A549 (cell line): ENCODE results near the gene KMT2C. TPM values are rescaled to one million over a fixed set of nuclear protein-coding genes. Genes with fewer than 3 reads are reported as not detected.

ENCODE experiments used
- ATAC-seq, 2 experiments: fragments of 200-7000 bp in 1 of 2; fragments of >200 bp in 1 of 2; cut with Nextera tagmentation in 1 of 2; cut with Tn5 transposase in 1 of 2; 3 replicates each; pipeline versions ENCODE4 v1.8.0 to v1.9.1; 2018 to 2020; ENCODE audit warnings: mild to moderate bottlenecking in 1 of 2, moderate library complexity in 1 of 2
- CTCF ChIA-PET: fragments of 300-600 bp; sonication (Branson Sonifier 250); formaldehyde crosslinking; extraction: SDS; loops from one replicate; lab custom pipeline; 2021; ENCODE audit warnings: antibody characterized with exemption, inconsistent platforms; lab: Yijun Ruan, JAX
- POLR2A ChIA-PET: fragments of 350-600 bp; formaldehyde crosslinking; extraction: SDS; loops from one replicate; lab custom pipeline; 2021; ENCODE audit warnings: antibody characterized with exemption, inconsistent platforms; lab: Yijun Ruan, JAX
- DNase-seq, 2 experiments: peaks; one replicate each; pipeline versions ENCODE4 v3.0.0 to v3.0.0-alpha.2; 2011 to 2016; ENCODE audit warnings: low read depth in 1 of 2, low spot score in 1 of 2
- FAIRE-seq: peaks from 2 replicates; lab custom pipeline; 2011; peaks lifted over from hg19 to GRCh38; lab: Jason Lieb, UNC
- H3K27ac ChIP-seq, 2 experiments: fragments of >200 bp; sonication (Bioruptor Twin); formaldehyde crosslinking; 3 replicates each; pipeline ENCODE4 v1.5.1; 2016 to 2017
- H3K4me1 ChIP-seq: fragments of >200 bp; sonication (Bioruptor Twin); formaldehyde crosslinking; 3 replicates; pipeline ENCODE4 v1.6.1; 2016
- H3K4me2 ChIP-seq: fragments of >200 bp; sonication (Bioruptor Twin); formaldehyde crosslinking; 3 replicates; pipeline ENCODE4 v1.6.1; 2016
- H3K4me3 ChIP-seq: fragments of >200 bp; sonication (Bioruptor Twin); formaldehyde crosslinking; 3 replicates; pipeline ENCODE4 v1.5.1; 2016
- H3K9me3 ChIP-seq: fragments of >200 bp; sonication (Bioruptor Twin); formaldehyde crosslinking; 3 replicates; pipeline ENCODE4 v1.6.1; 2016
- CBX2 ChIP-seq: fragments of 200-600 bp; sonication (generic); IDR thresholded peaks from 2 replicates; pipeline ENCODE4 v1.6.1; 2016; ENCODE audit warnings: low read depth, mild to moderate bottlenecking, borderline replicate concordance
- CHD4 ChIP-seq: fragments of 200-600 bp; sonication (generic); IDR thresholded peaks from 2 replicates; pipeline ENCODE4 v1.6.1; 2016; ENCODE audit warnings: antibody characterized with exemption, mild to moderate bottlenecking, borderline replicate concordance
- EHF ChIP-seq: fragments of 250-450 bp; sonication (Bioruptor Pico); IDR thresholded peaks from 2 replicates; pipeline ENCODE4 v1.5.0; 2020; ENCODE audit warnings: mild to moderate bottlenecking
- EHMT2 ChIP-seq: fragments of 200-600 bp; sonication (generic); IDR thresholded peaks from 2 replicates; pipeline ENCODE4 v1.6.1; 2016; ENCODE audit warnings: antibody characterized with exemption, low read depth, mild to moderate bottlenecking, moderate library complexity
- FOSL2 ChIP-seq, 2 experiments: fragments of 450-650 bp in 1 of 2; fragments of >200 bp in 1 of 2; sonication (Bioruptor Twin) in 1 of 2; formaldehyde crosslinking; IDR thresholded peaks; 2 replicates each; pipeline versions ENCODE4 v1.5.0 to v1.6.1; 2016 to 2020; ENCODE audit warnings: mild to moderate bottlenecking in 1 of 2, moderate library complexity in 1 of 2
- FOXS1 ChIP-seq: fragments of 250-450 bp; sonication (Bioruptor Pico); IDR thresholded peaks from 2 replicates; pipeline ENCODE4 v1.5.0; 2020; ENCODE audit warnings: mild to moderate bottlenecking, moderate library complexity
- GATA3 ChIP-seq: IDR thresholded peaks from 2 replicates; pipeline ENCODE4 v1.6.1; 2012; ENCODE audit warnings: borderline replicate concordance
- HOXB5 ChIP-seq: fragments of 250-450 bp; sonication (Bioruptor Pico); IDR thresholded peaks from 2 replicates; pipeline ENCODE4 v1.5.0; 2020; ENCODE audit warnings: mild to moderate bottlenecking, moderate library complexity
- KDM5A ChIP-seq: fragments of 200-600 bp; sonication (generic); IDR thresholded peaks from 2 replicates; pipeline ENCODE4 v1.6.1; 2016; ENCODE audit warnings: antibody characterized with exemption, mild to moderate bottlenecking
- MAZ ChIP-seq: fragments of 150-350 bp; IDR thresholded peaks from 2 replicates; pipeline ENCODE4 v1.6.1; 2014; ENCODE audit warnings: antibody characterized with exemption, low read depth, low read length, borderline replicate concordance
- POLR2AphosphoS2 ChIP-seq: conservative IDR thresholded peaks from 2 replicates; pipeline ENCODE4 v1.6.1; 2012; ENCODE audit warnings: low read length, improper control_type of control experiment, inconsistent platforms
- RCOR1 ChIP-seq: fragments of 150-350 bp; IDR thresholded peaks from 2 replicates; pipeline ENCODE4 v1.6.1; 2014; ENCODE audit warnings: antibody characterized with exemption, low read length, low read depth
- SMC3 ChIP-seq: fragments of >200 bp; sonication (Bioruptor Twin); formaldehyde crosslinking; IDR thresholded peaks from 3 replicates; pipeline ENCODE4 v1.6.1; 2018; ENCODE audit warnings: inconsistent platforms
- ZC3H11A ChIP-seq: fragments of 450-650 bp; IDR thresholded peaks from 2 replicates; pipeline ENCODE4 v1.6.1; 2014; ENCODE audit warnings: antibody characterized with exemption, mild to moderate bottlenecking
- WGBS: methylation state at CpG from one replicate; pipeline ENCODE4 v1.1.6; 2017; ENCODE audit errors: missing lambda C conversion rate; 5-methylcytosine and 5-hydroxymethylcytosine counted together
- polyA plus RNA-seq, 4 experiments: library from polyadenylated mRNA; depleted of rRNA in 3 of 4; stranded (reverse); fragments of >200 nt; fragmentation: RNase III in 1 of 4; extraction: RNeasy Plus Mini Kit Qiagen cat#74134 plus additional on column Dnase treatment in 1 of 4; gene quantifications; 2 replicates in 3 of 4; 3 replicates in 1 of 4; pipeline ENCODE4 v1.2.3, GENCODE V29; 2011 to 2017
- TF ChIP-seq, protein P1 (sequence below): fragments of 450-650 bp; IDR thresholded peaks from 2 replicates; pipeline ENCODE4 v1.6.1; 2014; ENCODE audit warnings: antibody characterized with exemption
- TF ChIP-seq, protein P2 (sequence below): IDR thresholded peaks from 2 replicates; pipeline ENCODE4 v1.6.1; 2012; ENCODE audit warnings: low read depth, borderline replicate concordance
- TF ChIP-seq, protein P3 (sequence below): fragments of 150-350 bp; IDR thresholded peaks from 2 replicates; pipeline ENCODE4 v1.6.1; 2014; ENCODE audit warnings: low read depth, mild to moderate bottlenecking, low read length
- TF ChIP-seq, protein P4 (sequence below): fragments of 250-450 bp; sonication (Bioruptor Pico); IDR thresholded peaks from 2 replicates; pipeline ENCODE4 v1.5.0; 2020; ENCODE audit warnings: low read depth, mild to moderate bottlenecking, moderate library complexity

Gene KMT2C
- polyA plus RNA-seq, 2 of the 4 experiments (the other 2 are of a cell fraction): 4.2 to 13.1 TPM

DNA sequence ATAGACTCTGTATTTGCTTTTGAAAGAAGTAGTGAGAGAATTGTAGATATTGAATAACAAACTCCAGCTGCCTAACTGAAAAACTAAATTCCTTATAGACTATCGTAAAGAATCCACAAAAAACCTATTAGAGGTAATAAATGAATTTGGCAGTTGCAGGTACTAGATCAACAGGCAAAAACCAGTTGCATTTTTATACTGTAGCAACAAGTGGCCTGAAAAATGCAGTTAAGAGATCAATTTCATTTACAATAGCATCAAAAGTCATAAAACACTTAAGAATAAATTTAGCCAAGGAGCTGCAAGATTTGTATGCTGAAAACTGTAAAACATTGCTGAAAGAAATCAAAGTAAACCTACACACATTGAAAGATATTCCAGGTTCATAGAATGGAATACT lies 340.0 kb downstream of the KMT2C start:
- 100% methylated on average over 1 of the region's 1 CpG for WGBS
- TF ChIP-seq EHMT2: no peak
- no peak for TF ChIP-seq MAZ
- no peak for TF ChIP-seq CHD4
- TF ChIP-seq, protein P1, sequence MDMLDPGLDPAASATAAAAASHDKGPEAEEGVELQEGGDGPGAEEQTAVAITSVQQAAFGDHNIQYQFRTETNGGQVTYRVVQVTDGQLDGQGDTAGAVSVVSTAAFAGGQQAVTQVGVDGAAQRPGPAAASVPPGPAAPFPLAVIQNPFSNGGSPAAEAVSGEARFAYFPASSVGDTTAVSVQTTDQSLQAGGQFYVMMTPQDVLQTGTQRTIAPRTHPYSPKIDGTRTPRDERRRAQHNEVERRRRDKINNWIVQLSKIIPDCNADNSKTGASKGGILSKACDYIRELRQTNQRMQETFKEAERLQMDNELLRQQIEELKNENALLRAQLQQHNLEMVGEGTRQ: no peak
- TF ChIP-seq CBX2: no peak
- no peak for TF ChIP-seq ZC3H11A
- no peak for TF ChIP-seq SMC3
- TF ChIP-seq, protein P2, sequence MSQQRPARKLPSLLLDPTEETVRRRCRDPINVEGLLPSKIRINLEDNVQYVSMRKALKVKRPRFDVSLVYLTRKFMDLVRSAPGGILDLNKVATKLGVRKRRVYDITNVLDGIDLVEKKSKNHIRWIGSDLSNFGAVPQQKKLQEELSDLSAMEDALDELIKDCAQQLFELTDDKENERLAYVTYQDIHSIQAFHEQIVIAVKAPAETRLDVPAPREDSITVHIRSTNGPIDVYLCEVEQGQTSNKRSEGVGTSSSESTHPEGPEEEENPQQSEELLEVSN: no peak
- no peak for TF ChIP-seq FOSL2 (IDR thresholded peaks at IDR 0.05)
- TF ChIP-seq FOSL2 (CRISPR knock-in tag; IDR thresholded peaks at IDR 0.05): no peak
- no peak for TF ChIP-seq RCOR1
- no peak for TF ChIP-seq HOXB5 (CRISPR knock-in tag)
- TF ChIP-seq EHF (CRISPR knock-in tag): no peak
- TF ChIP-seq, protein P3, sequence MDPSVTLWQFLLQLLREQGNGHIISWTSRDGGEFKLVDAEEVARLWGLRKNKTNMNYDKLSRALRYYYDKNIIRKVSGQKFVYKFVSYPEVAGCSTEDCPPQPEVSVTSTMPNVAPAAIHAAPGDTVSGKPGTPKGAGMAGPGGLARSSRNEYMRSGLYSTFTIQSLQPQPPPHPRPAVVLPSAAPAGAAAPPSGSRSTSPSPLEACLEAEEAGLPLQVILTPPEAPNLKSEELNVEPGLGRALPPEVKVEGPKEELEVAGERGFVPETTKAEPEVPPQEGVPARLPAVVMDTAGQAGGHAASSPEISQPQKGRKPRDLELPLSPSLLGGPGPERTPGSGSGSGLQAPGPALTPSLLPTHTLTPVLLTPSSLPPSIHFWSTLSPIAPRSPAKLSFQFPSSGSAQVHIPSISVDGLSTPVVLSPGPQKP: no peak
- no peak for TF ChIP-seq KDM5A
- TF ChIP-seq, protein P4, sequence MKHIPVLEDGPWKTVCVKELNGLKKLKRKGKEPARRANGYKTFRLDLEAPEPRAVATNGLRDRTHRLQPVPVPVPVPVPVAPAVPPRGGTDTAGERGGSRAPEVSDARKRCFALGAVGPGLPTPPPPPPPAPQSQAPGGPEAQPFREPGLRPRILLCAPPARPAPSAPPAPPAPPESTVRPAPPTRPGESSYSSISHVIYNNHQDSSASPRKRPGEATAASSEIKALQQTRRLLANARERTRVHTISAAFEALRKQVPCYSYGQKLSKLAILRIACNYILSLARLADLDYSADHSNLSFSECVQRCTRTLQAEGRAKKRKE: no peak
- no peak for TF ChIP-seq FOXS1
- no peak for ATAC-seq
- Histone ChIP-seq H3K4me3 (no peak overlapping the region), H3K4me2 (no peak overlapping the region), H3K9me3 (no peaks in the 10 kb centered on the region), H3K4me1 (no peaks in the 10 kb centered on the region), H3K27ac (no peak overlapping the region)
- no peak for DNase-seq
- CTCF ChIA-PET: no interaction called here
- no peak for FAIRE-seq
- POLR2A ChIA-PET: no interaction called here

DNA sequence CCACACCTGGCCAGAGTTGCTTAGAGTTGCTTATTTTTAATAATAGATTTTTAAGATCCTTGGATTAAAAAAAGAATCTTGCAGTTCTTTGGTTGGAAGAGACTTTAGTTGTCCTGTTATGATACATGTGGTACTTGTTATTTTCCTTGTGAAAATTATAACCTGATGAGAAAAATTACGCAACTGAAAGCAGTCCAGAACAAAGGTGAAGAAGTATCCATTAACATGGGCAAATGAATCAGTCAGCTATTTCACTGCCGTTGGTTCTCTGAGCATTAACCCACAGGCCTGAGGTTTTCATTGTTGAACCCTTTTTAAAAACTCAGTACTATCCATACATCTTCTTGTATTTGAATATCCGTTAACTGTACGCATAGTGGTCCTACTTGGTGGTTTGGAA lies 342.1 kb downstream of the KMT2C start:
- ATAC-seq: no peak

DNA sequence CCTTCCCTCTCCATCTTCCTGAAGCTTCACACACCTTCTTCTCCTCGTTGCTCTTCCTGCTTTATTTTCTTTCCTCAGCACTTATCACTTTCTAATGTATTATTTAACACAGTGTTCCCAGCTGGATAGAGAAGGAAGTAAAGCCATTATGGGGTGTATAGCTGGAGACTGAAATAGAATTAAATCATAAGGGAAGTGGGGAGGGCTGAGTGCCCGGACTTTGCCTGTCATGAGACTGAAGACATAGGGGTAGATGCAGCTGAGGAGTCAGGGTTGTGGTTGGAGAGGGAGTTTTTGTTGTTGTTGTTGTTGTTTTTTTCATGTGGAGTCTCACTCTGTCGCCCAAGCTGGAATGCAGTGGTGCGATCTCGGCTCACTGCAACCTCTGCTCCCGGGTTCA lies 345.1 kb downstream of the KMT2C start:
- CTCF ChIA-PET: no interaction called here

More for the DNA sequence above, 342.1 kb downstream of the KMT2C start:
- 86% methylated on average over 4 of the region's 4 CpGs for WGBS
- no peak for TF ChIP-seq POLR2AphosphoS2
- POLR2A ChIA-PET: no interaction called here
- Histone ChIP-seq H3K4me2 (no peak overlapping the region), H3K27ac (no peak overlapping the region), H3K9me3 (peaks cover 10% of the 10 kb centered on the region), H3K4me3 (no peak overlapping the region), H3K4me1 (no peaks in the 10 kb centered on the region)
- FAIRE-seq: no peak
- DNase-seq: no peak
- CTCF ChIA-PET: interaction anchor here (0.5 kb wide), 1 partner anchor 34 kb away, joined by 3 read pairs; no protein-coding TSS in a partner anchor

More for the DNA sequence above, 345.1 kb downstream of the KMT2C start:
- H3K4me1 ChIP-seq: no peaks in the 10 kb centered on the region
- TF ChIP-seq POLR2AphosphoS2: no peak
- no peak for TF ChIP-seq GATA3
- TF ChIP-seq, protein P4: no peak
- TF ChIP-seq, all 56 proteins: peak for 0
- no peak for ATAC-seq
- no peak overlapping the region for H3K27ac ChIP-seq
- H3K4me2 ChIP-seq: no peak overlapping the region
- H3K4me3 ChIP-seq: no peak overlapping the region
- 93% methylated on average over 6 of the region's 6 CpGs for WGBS
- DNase-seq: no peak
- POLR2A ChIA-PET: no interaction called here
- H3K9me3 ChIP-seq: peaks cover 13% of the 10 kb centered on the region
- FAIRE-seq: no peak
